ENCODE measurements around the gene EPC2.
"Not testable (repeated sequence)": the region's sequence is repeated elsewhere in the genome, so short reads cannot be mapped to it uniquely, and the experiment has no call there.

EPC2 gene

DNA sequence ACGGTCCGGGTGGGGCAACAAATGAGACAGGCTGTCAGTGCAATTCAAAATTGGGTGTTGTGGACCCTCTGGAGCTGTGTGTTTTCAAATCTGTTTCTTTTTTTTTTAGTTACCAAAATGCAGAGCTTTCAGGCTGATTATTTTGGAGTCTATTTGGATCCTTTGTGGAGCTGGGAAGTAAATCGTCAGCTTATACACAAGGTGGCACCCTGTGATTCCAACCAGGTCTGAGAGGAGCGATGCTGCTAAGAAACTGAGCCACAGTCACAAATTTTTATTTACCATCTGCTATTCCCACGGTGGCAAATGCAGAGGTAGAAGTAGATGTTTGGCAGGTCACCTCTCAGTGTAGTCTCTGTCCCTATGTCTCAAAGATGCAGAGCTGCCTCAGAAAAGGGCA, 3.8 kb upstream of the EPC2 start:
- DNase-seq (ENCODE audit: low spot score) = no peak

- DNase-seq (ENCODE audit: low spot score) = no peak
These were observed 2.3 kb upstream of the EPC2 start for GRCh38 chr2:148642112-148642744.

- no peak for DNase-seq (ENCODE audit: low spot score)
These were observed 1.6 kb upstream of the EPC2 start for GRCh38 chr2:148642891-148643416.

DNA sequence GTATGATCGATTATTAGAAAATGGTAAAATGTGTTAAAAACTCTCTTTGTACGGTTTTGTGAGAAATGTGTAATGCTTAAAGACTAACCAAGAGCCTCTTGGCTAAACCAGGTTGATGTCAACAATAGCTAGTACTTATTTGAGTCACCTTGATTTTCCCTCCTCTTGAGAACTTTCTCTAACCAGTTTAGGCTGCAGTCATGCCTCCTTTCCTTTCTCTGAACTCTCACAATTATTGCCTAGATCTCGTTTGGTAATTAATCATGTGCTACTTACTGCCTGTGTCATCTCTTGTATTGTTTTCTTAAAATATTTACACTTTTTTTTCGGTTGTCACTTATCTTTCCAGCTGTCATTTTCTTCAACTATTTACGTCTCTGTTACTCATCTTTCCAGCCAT, 1.1 kb upstream of the EPC2 start:
- no peak for DNase-seq (ENCODE audit: low spot score)

DNA sequence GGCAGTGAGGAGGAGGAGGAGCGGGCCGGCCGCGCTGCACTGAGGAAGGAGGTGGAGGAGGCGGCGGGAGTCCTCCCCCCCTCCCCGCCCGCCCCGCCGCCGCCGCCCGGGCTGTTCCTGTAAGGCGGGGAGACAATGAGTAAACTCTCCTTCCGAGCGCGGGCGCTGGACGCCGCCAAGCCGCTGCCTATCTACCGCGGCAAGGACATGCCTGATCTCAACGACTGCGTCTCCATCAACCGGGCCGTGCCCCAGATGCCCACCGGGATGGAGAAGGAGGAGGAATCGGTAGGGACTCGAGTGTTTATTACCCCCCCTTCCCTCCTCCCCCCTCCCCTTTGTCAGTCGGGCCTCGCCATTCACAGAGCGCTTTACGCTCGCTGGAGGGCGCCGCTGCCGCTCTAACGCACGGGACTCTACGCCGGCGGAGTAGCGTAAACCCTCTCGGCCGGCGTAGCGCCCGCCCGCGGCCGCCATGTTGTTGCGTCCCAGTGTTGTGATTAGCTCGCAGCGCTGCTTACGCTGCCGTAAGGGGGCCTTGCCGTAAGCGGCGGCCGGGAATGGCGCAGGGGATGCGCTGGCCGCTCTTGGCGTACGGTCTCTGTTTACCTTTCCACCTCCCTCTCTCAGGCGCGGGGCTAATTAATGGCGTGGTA, 460 bp downstream of the EPC2 start:
- DNase-seq (ENCODE audit: low spot score) = peak; percentile 80

DNA sequence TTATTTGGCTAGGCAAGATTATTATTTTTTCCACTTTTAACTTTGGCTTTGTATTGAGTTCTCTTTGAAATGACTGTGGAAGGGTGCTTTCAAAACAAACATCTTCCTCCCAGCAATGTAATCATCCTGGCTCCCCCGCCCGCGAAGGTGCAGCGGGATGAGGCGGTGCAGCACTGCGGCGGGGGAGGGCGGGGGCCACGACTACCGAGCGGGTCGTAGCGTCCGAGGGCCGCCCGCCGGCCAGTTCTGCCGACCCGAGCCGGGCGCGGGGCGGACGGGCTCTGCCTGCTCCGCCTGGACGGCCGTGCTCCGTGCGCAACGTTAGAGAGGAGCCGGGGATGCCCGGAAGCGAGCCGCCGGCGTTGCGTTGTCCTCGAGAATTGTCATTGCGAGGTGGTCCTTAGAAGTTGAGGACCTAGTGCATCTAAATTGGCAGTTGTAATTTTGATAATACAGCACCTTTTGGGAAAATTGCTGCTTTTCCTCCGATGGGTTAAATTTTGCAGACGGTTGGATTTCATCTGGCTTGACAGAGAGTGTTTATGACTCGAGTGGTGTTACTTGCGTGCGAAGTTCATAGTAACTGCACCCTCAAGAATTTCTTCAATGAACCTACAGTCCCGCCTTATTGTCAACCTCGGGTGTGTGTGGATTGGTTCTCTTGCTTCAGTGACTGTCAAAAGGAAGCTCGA, 1.1 kb downstream of the EPC2 start:
- peak; percentile 86 for DNase-seq (ENCODE audit: low spot score)

- DNase-seq (ENCODE audit: low spot score) = no peak
These were observed 1.6 kb downstream of the EPC2 start for GRCh38 chr2:148646231-148646559.

- DNase-seq (ENCODE audit: low spot score) = not testable (repeated sequence)
These were observed 3.2 kb downstream of the EPC2 start for GRCh38 chr2:148647711-148648110.

DNA sequence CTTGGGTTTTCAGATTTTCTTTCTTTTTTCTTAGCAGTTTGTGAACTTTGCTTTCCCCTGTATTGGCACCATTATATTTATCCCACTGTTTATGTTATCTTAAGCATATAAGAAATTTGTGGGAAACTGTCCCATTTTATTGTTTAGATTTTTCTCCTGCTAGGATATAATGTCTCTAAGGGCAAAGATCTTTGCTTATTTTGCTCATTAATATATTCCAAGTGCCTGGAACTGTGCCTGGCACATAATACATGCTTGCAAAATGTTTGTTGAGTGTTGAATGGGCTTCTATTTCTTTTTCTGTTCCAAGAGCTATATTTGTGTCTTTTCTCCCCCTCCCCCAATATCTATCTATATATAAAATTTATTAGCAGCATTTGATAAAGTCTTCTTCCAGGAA, 5.4 kb downstream of the EPC2 start:
- no peak for DNase-seq (ENCODE audit: low spot score)

GRCh38 chr2:148650881-148651280, 6.3 kb downstream of the EPC2 start:
- DNase-seq (ENCODE audit: low spot score) = no peak

DNA sequence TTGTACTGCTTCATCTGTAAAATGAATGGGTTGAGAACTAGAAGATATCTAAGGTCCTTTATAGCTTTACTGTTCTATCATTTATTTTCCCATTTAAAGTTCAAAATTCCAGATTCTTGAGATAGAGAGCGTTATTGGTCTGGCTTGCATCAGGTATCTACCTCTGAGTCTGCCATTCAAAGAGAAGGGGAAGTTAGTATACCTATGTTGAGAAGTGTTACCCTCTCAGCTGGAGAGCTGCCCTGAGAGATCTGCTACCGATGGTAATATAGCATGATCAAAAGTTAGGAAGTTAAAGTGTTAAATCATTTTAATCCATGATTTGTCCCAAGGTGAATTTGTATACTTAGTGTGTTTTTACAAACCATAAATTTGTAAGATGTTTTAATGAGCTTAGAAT, 7.4 kb downstream of the EPC2 start:
- no peak for DNase-seq (ENCODE audit: low spot score)

DNA sequence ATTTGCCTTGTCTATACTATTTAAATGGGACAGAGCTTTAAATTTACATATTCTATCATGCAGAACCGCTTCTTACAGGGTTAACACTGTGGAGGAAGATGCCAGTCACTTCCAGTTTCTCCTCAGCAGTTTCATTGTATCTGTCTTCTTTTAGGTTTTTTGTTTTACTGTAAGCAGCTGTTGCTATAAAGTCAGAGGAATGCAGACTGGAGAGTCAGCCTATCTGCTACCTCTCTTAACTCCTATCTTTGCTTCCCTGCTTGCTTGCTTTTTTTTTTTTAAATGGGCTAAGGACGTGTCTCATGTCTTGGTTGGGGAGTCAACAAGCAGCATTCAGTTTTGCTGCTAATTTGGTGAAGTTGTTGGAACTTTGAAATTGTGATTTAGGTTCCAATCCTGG, 8.9 kb downstream of the EPC2 start:
- DNase-seq (ENCODE audit: low spot score) = no peak

GRCh38 chr2:148654435-148654834, 9.9 kb downstream of the EPC2 start:
- no peak for DNase-seq (ENCODE audit: low spot score)

GRCh38 chr2:148656516-148656915, 12.0 kb downstream of the EPC2 start:
- no peak for DNase-seq (ENCODE audit: low spot score)

DNA sequence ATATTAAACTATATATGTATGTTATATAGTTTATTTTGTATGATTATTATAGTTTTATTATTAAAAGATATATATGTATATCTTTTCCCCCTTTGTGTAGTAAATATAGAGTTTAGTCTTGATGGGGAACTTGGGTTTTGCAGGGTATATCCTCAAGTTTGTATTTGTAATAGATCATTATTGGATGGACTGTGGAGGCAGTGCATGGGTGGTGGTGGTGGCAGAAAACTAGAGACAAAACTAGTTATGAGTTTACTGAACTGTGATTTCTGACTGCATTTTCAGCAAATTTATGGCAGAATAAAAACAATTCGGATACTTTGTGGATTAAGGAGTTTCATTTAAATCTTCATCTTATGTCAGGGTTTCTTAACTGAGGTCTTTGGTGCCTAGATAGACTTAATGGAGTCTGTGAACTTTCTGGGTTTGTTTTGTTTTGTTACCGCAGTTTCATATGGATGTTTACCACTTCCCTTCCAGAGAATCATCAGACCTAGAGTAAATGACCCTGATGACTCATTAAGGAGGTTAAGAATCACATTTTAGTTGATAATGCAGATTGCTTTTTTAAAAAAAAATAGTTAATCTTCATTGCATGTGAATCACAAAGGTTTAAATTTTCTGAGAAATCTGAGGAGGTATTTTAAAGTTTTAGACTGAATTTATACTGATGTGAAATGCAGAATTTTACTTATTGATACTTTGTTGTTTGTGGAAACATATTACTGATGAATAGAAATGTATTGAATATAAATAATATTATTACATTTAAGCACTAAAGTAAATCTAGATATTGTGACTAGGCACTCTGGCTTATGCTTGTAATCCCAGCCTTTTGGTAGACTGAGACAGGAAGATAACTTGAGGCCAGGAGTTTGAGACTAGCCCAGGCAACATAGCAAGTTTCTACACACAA, 14.5 kb downstream of the EPC2 start:
- peak; percentile 27 for DNase-seq (ENCODE audit: low spot score)

GRCh38 chr2:148660999-148661398, 16.4 kb downstream of the EPC2 start:
- DNase-seq (ENCODE audit: low spot score) = no peak

DNA sequence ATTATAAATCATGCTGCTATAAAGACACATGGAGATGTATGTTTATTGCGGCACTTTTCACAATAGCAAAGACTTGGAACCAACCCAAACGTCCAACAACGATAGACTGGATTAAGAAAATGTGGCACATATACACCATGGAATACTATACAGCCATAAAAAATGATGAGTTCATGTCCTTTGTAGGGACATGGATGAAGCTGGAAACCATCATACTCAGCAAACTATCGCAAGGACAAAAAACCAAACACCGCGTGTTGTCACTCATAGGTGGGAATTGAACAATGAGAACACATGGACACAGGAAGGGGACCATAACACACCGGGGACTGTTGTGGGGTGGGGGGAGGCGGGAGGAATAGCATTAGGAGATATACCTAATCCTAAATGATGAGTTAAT, 17.8 kb downstream of the EPC2 start:
- not testable (repeated sequence) for DNase-seq (ENCODE audit: low spot score)

GRCh38 chr2:148664229-148664628, 19.7 kb downstream of the EPC2 start:
- DNase-seq (ENCODE audit: low spot score) = no peak

DNA sequence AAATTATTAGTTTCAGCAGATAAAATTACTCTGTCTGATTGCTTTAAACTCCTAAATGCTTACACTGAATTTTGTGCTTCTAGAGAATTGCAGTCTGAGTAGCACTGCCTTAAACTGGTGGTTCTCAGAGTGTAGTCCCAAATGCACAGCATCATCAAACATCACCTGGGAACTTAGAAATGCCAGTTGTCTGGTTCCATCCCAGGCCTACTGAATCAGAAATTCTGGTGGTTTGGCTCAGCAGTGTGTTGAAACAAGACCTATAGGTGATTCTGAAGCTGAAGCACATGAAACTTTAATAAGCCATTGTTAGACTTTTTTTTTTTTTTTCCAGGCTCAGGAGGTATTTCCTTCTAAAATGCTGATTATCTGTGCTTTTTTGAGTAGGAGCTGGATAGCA, 22.0 kb downstream of the EPC2 start:
- DNase-seq (ENCODE audit: low spot score) = no peak

- no peak for DNase-seq (ENCODE audit: low spot score)
These were observed 22.7 kb downstream of the EPC2 start for GRCh38 chr2:148667113-148667836.

- DNase-seq (ENCODE audit: low spot score) = no peak
These were observed 26.2 kb downstream of the EPC2 start for GRCh38 chr2:148670773-148671172.

Data from SW480 (cell line).